Body of pancreas (tissue), 4 donors: ENCODE data around the gene MAPK11. TPM values are rescaled to one million over a fixed set of nuclear protein-coding genes. Genes with fewer than 3 reads are reported as not detected.

ENCODE experiments used
- ATAC-seq: fragments of 150-250 bp; one replicate; pipeline ENCODE4 v1.9.1; 2016
- DNase-seq, 4 donors: peaks; one replicate each; pipeline ENCODE4 v3.0.0-alpha.2; 2019
- H3K27ac ChIP-seq, 4 donors: fragments of 200-600 bp; sonication (generic); 1 replicate in 3 of 4; 2 replicates in 1 of 4; pipeline versions ENCODE4 v1.5.1 to v1.6.1; 2016 to 2019; ENCODE audit warnings: mild to moderate bottlenecking in 1 of 4, mixed read lengths in 1 of 4, moderate library complexity in 1 of 4
- H3K27me3 ChIP-seq, 2 donors: fragments of 200-600 bp; sonication (generic); one replicate each; pipeline ENCODE4 v1.6.0; 2016; ENCODE audit warnings: mild to moderate bottlenecking in 1 of 2
- H3K36me3 ChIP-seq, 2 donors: fragments of 200-600 bp; sonication (generic); replicated peaks in 1 of 2; 2 replicates each; pipeline ENCODE4 v1.5.1; 2016; ENCODE audit warnings: low read depth in 2 of 2; ENCODE audit not compliant: insufficient read depth in 1 of 2
- H3K4me1 ChIP-seq: fragments of 200-600 bp; sonication (generic); one replicate; pipeline ENCODE4 v1.6.0; 2016
- H3K4me3 ChIP-seq, 2 donors: fragments of 200-600 bp; sonication (generic); 1 replicate in 1 of 2; 2 replicates in 1 of 2; pipeline ENCODE4 v1.5.1; 2016 to 2019
- H3K9me3 ChIP-seq, 3 donors: fragments of 200-600 bp; sonication (generic); 1 replicate in 2 of 3; 2 replicates in 1 of 3; pipeline ENCODE4 v1.5.1; 2016
- POLR2A ChIP-seq, 3 donors: fragments of 450-650 bp; IDR thresholded peaks; one replicate each; pipeline ENCODE4 v1.6.1; 2016; ENCODE audit warnings: antibody characterized with exemption in 3 of 3, mild to moderate bottlenecking in 2 of 3
- WGBS, 2 donors: methylation state at CpG; one replicate each; pipeline ENCODE4 v1.1.5; 2017; 5-methylcytosine and 5-hydroxymethylcytosine counted together
- intact Hi-C: fragments of 100-400 bp; cut with DNase I; formaldehyde crosslinking; loops from one replicate; pipeline ENCODE4 v1.15.1; 2023
- total RNA-seq, 2 donors: library from RNA; depleted of rRNA; stranded (reverse); fragments of >200 nt; gene quantifications; one replicate each; pipeline ENCODE4 v1.1.0, GENCODE V29; 2016
- TF ChIP-seq, protein P1 (sequence below), 7 experiments: fragments of 450-650 bp in 4 of 7; fragments of 200-600 bp in 3 of 7; sonication (generic) in 3 of 7; IDR thresholded peaks; one replicate each; pipeline ENCODE4 v1.5.1; 2016 to 2019; ENCODE audit warnings: antibody characterized with exemption in 7 of 7

MAPK11 gene
- total RNA-seq, 2 donors from 2014 or later, result 3.0 to 3.6 TPM

DNA sequence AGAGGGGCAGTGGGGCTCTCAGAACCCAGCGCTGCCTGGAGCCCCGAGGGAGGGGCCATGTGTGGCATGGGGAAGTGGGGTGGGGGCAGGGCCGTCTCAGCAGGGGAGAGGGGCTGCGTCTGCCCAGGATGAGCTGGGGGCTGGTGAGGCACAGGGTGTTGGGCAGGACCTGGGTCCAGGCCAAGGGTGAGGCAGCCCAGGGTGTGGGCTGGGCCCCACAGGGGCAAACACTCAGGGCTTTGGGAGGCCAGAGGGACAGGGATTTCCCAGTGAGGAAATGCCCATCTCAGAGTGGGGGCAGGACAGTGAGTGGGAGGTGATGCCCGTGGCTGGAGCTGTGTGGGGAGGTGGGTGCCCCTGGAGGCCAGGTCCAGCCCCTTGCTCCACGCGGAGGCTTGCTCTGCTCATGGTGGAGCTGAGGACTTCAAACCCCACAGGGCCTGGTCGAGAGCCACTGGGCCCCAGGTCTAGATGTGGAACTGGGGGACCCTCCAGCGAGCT is 31.9 kb upstream of the MAPK11 start:
- 38 to 52% methylated on average over 4 to 9 of the region's 9 CpGs for WGBS, 2 donors

GRCh38 chr22:50301581-50301991 is 31.4 kb upstream of the MAPK11 start:
- no peak overlapping the region for H3K4me3 ChIP-seq
- H3K4me1 ChIP-seq, result peaks cover 95% of the 10 kb centered on the region
- no peaks in the 10 kb centered on the region for H3K36me3 ChIP-seq
- H3K27me3 ChIP-seq, result no peaks in the 10 kb centered on the region
- TF ChIP-seq POLR2A (IDR thresholded peaks at IDR 0.05), result no peak
- TF ChIP-seq, protein P1, sequence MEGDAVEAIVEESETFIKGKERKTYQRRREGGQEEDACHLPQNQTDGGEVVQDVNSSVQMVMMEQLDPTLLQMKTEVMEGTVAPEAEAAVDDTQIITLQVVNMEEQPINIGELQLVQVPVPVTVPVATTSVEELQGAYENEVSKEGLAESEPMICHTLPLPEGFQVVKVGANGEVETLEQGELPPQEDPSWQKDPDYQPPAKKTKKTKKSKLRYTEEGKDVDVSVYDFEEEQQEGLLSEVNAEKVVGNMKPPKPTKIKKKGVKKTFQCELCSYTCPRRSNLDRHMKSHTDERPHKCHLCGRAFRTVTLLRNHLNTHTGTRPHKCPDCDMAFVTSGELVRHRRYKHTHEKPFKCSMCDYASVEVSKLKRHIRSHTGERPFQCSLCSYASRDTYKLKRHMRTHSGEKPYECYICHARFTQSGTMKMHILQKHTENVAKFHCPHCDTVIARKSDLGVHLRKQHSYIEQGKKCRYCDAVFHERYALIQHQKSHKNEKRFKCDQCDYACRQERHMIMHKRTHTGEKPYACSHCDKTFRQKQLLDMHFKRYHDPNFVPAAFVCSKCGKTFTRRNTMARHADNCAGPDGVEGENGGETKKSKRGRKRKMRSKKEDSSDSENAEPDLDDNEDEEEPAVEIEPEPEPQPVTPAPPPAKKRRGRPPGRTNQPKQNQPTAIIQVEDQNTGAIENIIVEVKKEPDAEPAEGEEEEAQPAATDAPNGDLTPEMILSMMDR (IDR thresholded peaks at IDR 0.05), result no peak
- ATAC-seq (no peak), DNase-seq (no peak)
- intact Hi-C loops, result no loop called here
- 66 to 80% methylated on average over 1 to 15 of the region's 17 CpGs for WGBS, 2 donors
- peak overlapping the region in 3 of 4 donors; percentile 85 to 91 (median 89) for H3K27ac ChIP-seq
- no peaks in the 10 kb centered on the region for H3K9me3 ChIP-seq

More for the DNA sequence above, 31.9 kb upstream of the MAPK11 start:
- DNase-seq, result peak in 2 of 4 donors; percentile 36 to 45
- peaks cover 90% of the 10 kb centered on the region for H3K4me1 ChIP-seq
- H3K4me3 ChIP-seq, result no peak overlapping the region
- no peak for TF ChIP-seq POLR2A (IDR thresholded peaks at IDR 0.05)
- TF ChIP-seq, protein P1 (IDR thresholded peaks at IDR 0.05), result no peak
- no peaks in the 10 kb centered on the region for H3K27me3 ChIP-seq
- H3K36me3 ChIP-seq, result no peaks in the 10 kb centered on the region
- intact Hi-C loops, result no loop called here
- H3K27ac ChIP-seq, result peak overlapping the region in 3 of 4 donors; percentile 85 to 91 (median 89)
- ATAC-seq, result no peak
- H3K9me3 ChIP-seq, result no peaks in the 10 kb centered on the region

GRCh38 chr22:50300620-50301257 is 30.6 kb upstream of the MAPK11 start:
- DNase-seq, result no peak
- Histone ChIP-seq H3K27me3 (no peaks in the 10 kb centered on the region), H3K36me3 (no peaks in the 10 kb centered on the region), H3K4me1 (peaks cover 97% of the 10 kb centered on the region), H3K9me3 (no peaks in the 10 kb centered on the region), H3K27ac (peak overlapping the region in 3 of 4 donors; percentile 85 to 91 (median 89)), H3K4me3 (no peak overlapping the region)
- ATAC-seq, result no peak
- intact Hi-C loops, result no loop called here
- WGBS, 2 donors, result 91 to 95% methylated on average over 8 to 14 of the region's 14 CpGs
- TF ChIP-seq POLR2A (IDR thresholded peaks at IDR 0.05), result no peak
- TF ChIP-seq, protein P1 (IDR thresholded peaks at IDR 0.05), result no peak

- intact Hi-C loops, result no loop called here
- no peaks in the 10 kb centered on the region for H3K36me3 ChIP-seq
- H3K4me3 ChIP-seq, result no peak overlapping the region
- H3K27me3 ChIP-seq, result no peaks in the 10 kb centered on the region
- no peaks in the 10 kb centered on the region for H3K9me3 ChIP-seq
- TF ChIP-seq, protein P1 (IDR thresholded peaks at IDR 0.05), result no peak
- no peak for TF ChIP-seq POLR2A (IDR thresholded peaks at IDR 0.05)
- ATAC-seq, result no peak
- peaks cover 96% of the 10 kb centered on the region for H3K4me1 ChIP-seq
- DNase-seq, result no peak
- WGBS, 2 donors, result 49 to 80% methylated on average over 6 to 84 of the region's 93 CpGs
- H3K27ac ChIP-seq, result peak overlapping the region in 3 of 4 donors; percentile 56 to 91 (median 89)
These were observed 29.8 kb upstream of the MAPK11 start for GRCh38 chr22:50299785-50300619.
